Heart right ventricle (tissue), 16 donors: ENCODE results near the gene ANKRD22. TPM values are rescaled to one million over a fixed set of nuclear protein-coding genes. Genes with fewer than 3 reads are reported as not detected.
A peak's percentile ranks its signal among the peaks of the same experiment; 100 is the strongest.

Source experiments
- ATAC-seq, 8 donors: fragments of 200-7000 bp; cut with Tn5 transposase; one replicate each; pipeline ENCODE4 v1.9.1; 2020; ENCODE audit warnings: mild to moderate bottlenecking in 8 of 8, moderate library complexity in 8 of 8, moderate number of reproducible peaks in 1 of 8
- DNase-seq, 2 donors: peaks; one replicate each; pipeline ENCODE4 v3.0.0-alpha.2; 2020
- H3K27ac ChIP-seq, 10 donors: fragments of 200-600 bp; sonication (generic) in 2 of 10; one replicate each; pipeline versions ENCODE4 v1.5.0 to v1.8.0; 2020 to 2022; ENCODE audit warnings: mild to moderate bottlenecking in 3 of 10
- H3K27me3 ChIP-seq, 7 donors: fragments of 200-600 bp; one replicate each; pipeline ENCODE4 v1.8.0; 2021 to 2022; ENCODE audit warnings: mild to moderate bottlenecking in 2 of 7
- H3K36me3 ChIP-seq, 9 donors: fragments of 200-600 bp; sonication (generic) in 1 of 9; one replicate each; pipeline versions ENCODE4 v1.5.0 to v1.8.0; 2020 to 2022; ENCODE audit warnings: mild to moderate bottlenecking in 2 of 9
- H3K4me1 ChIP-seq, 9 donors: fragments of 200-600 bp; sonication (generic) in 1 of 9; one replicate each; pipeline versions ENCODE4 v1.5.0 to v1.8.0; 2020 to 2022; ENCODE audit warnings: mild to moderate bottlenecking in 4 of 9
- H3K4me3 ChIP-seq, 10 donors: fragments of 200-600 bp; sonication (generic) in 2 of 10; one replicate each; pipeline versions ENCODE4 v1.5.0 to v1.8.0; 2020 to 2022; ENCODE audit warnings: mild to moderate bottlenecking in 7 of 10, moderate library complexity in 2 of 10
- H3K9me3 ChIP-seq, 11 donors: fragments of 200-600 bp in 10 of 11; sonication (generic) in 2 of 11; one replicate each; pipeline versions ENCODE4 v1.5.0 to v1.8.0; 2013 to 2022; ENCODE audit warnings: mild to moderate bottlenecking in 2 of 11, control low read depth in 1 of 11, moderate library complexity in 1 of 11
- CTCF ChIP-seq, 9 donors: fragments of 200-600 bp; sonication (generic) in 2 of 9; IDR thresholded peaks; one replicate each; pipeline versions ENCODE4 v1.5.0 to v1.8.0; 2021 to 2022; ENCODE audit warnings: antibody characterized with exemption in 9 of 9, mild to moderate bottlenecking in 5 of 9, moderate library complexity in 1 of 9
- WGBS, 2 donors: extraction: QIAGEN DNeasy Blood & Tissue Kit; methylation state at CpG; one replicate each; pipeline ENCODE4 v1.1.7; 2013; ENCODE audit warnings: inconsistent platforms in 1 of 2; 5-methylcytosine and 5-hydroxymethylcytosine counted together
- intact Hi-C, 10 donors: fragments of 100-400 bp; cut with DNase I; formaldehyde crosslinking; loops; one replicate each; pipeline versions ENCODE4 v1.11.1 to v1.14.2; 2022
- polyA plus RNA-seq, 2 donors: library from polyadenylated mRNA; stranded (reverse); fragments of 200-250 nt; gene quantifications; one replicate each; pipeline ENCODE4 v1.2.3, GENCODE V29; 2013
- total RNA-seq, 10 donors: library from RNA; stranded (reverse); fragmentation: NEBNext Ultra II Directional in 3 of 10; extraction: Animal tissue kit (Norgen Biotek cat#: 25700) in 3 of 10; gene quantifications; one replicate each; pipeline versions ENCODE4 v1.2.1 to v1.2.4, GENCODE V29; 2021 to 2023
- donor health status: Arrhythmogenic right ventricular cardiomyopathy.
- donor health status: ischemic (EF 13 %, LVEDD 7.1; RV severe dilation, severe dysfunction).
- donor health status: healthy with polysubstance abuse.
- donor health status: DM: no; HTN: yes; CAD: no.
- donor health status: DM: no; HTN: no; CAD: no.
- donor health status: ischemic (EF 25% LVEDD 6.9; RV normal size, moderate dysfunction).
- donor health status: ischemic (EF 25% LVEDD 5.7; RV mildly dilated, moderate dysfunction).
- donor health status: healthy.
- donor health status: DM: yes; HTN: yes; CAD: no.
- donor health status: Ischemic cardiomyopathy.
- donor health status: ischemic (EF 35%, LVEDD 5.7; RV mildly dilated, moderate dysfunction).
- donor health status: nonischemic (EF 11% LVEDD 7.7; RV severe dilation, severe dysfunction).
- donor health status: DM: yes; HTN: yes; CAD: no.
- donor health status: PGD.
- donor health status: ischemic (EF 29% LVEDD 5.4; RV normal size, mild dysfunction).
- donor health status: nonischemic (EF 23%, LVEDD 6.1; RV moderate dilation, normal function).

The ANKRD22 gene
- total and polyA plus RNA-seq, 12 donors = 0.12 to 4.9 (median 0.15) TPM; not detected in 8

GRCh38 chr10:88835096-88835909, 16.3 kb downstream of the ANKRD22 start:
- no peak overlapping the region for H3K4me3 ChIP-seq
- H3K9me3 ChIP-seq = no peaks in the 10 kb centered on the region
- no peaks in the 10 kb centered on the region for H3K36me3 ChIP-seq
- intact Hi-C loops = loop anchor here (1.0 to 10.0 kb wide), 14 partner anchors 42 to 382 kb away; partner anchors contain the start of genes FAS (in 2 of the 10) and STAMBPL1 (in 2 of the 10)
- peaks cover 0 to 36% (median 0%) of the 10 kb centered on the region in 9 donors for H3K4me1 ChIP-seq
- peaks cover 0 to 13% (median 0%) of the 10 kb centered on the region in 7 donors for H3K27me3 ChIP-seq
- H3K27ac ChIP-seq = peak overlapping the region in 1 of 10 donors; percentile 63
- ATAC-seq = peak; percentile 80 to 97 (median 94)
- peak; percentile 85 to 90 for DNase-seq
- 17 to 20% methylated on average over 10 of the region's 10 CpGs for WGBS, 2 donors
- peak; percentile 77 to 94 (median 88) for TF ChIP-seq CTCF (IDR thresholded peaks at IDR 0.05)

GRCh38 chr10:88833723-88834122, 17.9 kb downstream of the ANKRD22 start:
- H3K4me1 ChIP-seq = peaks cover 0 to 30% (median 0%) of the 10 kb centered on the region in 9 donors
- DNase-seq (no peak), ATAC-seq (peak in 2 of 8 donors; percentile 20 to 51)
- intact Hi-C loops = loop anchor here in 5 of 10 donors (2.0 to 10.0 kb wide), 4 partner anchors 97 to 381 kb away; no protein-coding TSS in a partner anchor
- no peaks in the 10 kb centered on the region for H3K9me3 ChIP-seq
- WGBS, 2 donors = 39 to 50% methylated on average over 2 of the region's 2 CpGs
- H3K36me3 ChIP-seq = no peaks in the 10 kb centered on the region
- no peak for TF ChIP-seq CTCF (IDR thresholded peaks at IDR 0.05)
- H3K27ac ChIP-seq = peak overlapping the region in 1 of 10 donors; percentile 63
- peaks cover 0 to 13% (median 0%) of the 10 kb centered on the region in 7 donors for H3K27me3 ChIP-seq
- no peak overlapping the region for H3K4me3 ChIP-seq

GRCh38 chr10:88833156-88833555, 18.5 kb downstream of the ANKRD22 start:
- no peaks in the 10 kb centered on the region for H3K9me3 ChIP-seq
- TF ChIP-seq CTCF (IDR thresholded peaks at IDR 0.05) = no peak
- intact Hi-C loops = loop anchor here in 5 of 10 donors (10.0 kb wide), 2 partner anchors 152 to 382 kb away; no protein-coding TSS in a partner anchor
- no peak overlapping the region for H3K4me3 ChIP-seq
- no peak for DNase-seq
- no peaks in the 10 kb centered on the region for H3K36me3 ChIP-seq
- no peak for ATAC-seq
- peaks cover 0 to 29% (median 0%) of the 10 kb centered on the region in 9 donors for H3K4me1 ChIP-seq
- H3K27me3 ChIP-seq = peaks cover 0 to 13% (median 0%) of the 10 kb centered on the region in 7 donors
- peak overlapping the region in 1 of 10 donors; percentile 63 for H3K27ac ChIP-seq
- WGBS, 2 donors = 92 to 97% methylated on average over 2 of the region's 2 CpGs

- Histone ChIP-seq H3K27ac (peak overlapping the region in 1 of 10 donors; percentile 63), H3K4me3 (no peak overlapping the region), H3K4me1 (peaks cover 0 to 29% (median 0%) of the 10 kb centered on the region in 9 donors), H3K27me3 (peaks cover 0 to 13% (median 0%) of the 10 kb centered on the region in 7 donors), H3K36me3 (no peaks in the 10 kb centered on the region), H3K9me3 (no peaks in the 10 kb centered on the region)
- intact Hi-C loops = loop anchor here in 5 of 10 donors (10.0 kb wide), 2 partner anchors 152 to 382 kb away; no protein-coding TSS in a partner anchor
- no peak for TF ChIP-seq CTCF (IDR thresholded peaks at IDR 0.05)
- DNase-seq = no peak
- no peak for ATAC-seq
Measured at GRCh38 chr10:88832376-88832775, 19.3 kb downstream of the ANKRD22 start.
